Measurements from ENCODE around the gene FAM24A.

The FAM24A gene

DNA sequence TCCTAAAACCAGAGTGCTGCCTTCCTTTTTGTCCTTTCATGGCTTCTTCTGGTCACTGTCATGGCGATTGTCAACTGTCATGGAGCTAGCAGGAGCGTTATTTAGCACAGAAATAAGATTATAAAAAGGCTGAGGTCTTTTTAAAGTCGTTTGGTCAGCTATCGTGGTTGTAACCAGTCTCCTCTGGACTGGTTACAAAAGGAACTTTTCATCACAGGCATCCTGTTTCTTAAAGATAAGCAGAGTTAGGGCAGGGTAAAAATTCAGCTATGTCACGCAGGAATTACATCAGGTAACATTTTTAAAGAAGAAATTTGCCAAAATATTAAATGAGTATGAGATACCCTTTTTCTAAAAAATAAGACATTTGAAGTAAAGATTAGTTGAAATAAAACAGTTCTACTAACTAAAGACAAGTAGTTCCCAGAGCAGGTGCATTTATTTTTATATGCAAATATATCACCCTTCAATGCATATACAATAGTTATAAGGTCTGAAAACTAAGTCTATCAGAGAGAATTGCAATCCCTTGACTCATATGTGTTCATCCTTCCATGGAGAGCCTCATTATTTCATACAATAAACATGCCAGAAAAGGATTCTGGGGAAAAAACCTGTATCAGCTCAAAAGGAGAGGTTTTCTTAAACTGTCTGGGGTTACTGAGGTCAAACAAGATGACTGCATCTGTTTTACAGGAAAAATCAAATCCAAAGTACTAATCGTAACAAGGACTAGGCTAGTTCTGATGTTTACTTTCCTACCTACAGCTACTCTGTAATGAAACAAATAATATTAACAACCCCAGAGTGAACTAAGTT, 20.9 kb downstream of the FAM24A start:
- no peak for DNase-seq

DNA sequence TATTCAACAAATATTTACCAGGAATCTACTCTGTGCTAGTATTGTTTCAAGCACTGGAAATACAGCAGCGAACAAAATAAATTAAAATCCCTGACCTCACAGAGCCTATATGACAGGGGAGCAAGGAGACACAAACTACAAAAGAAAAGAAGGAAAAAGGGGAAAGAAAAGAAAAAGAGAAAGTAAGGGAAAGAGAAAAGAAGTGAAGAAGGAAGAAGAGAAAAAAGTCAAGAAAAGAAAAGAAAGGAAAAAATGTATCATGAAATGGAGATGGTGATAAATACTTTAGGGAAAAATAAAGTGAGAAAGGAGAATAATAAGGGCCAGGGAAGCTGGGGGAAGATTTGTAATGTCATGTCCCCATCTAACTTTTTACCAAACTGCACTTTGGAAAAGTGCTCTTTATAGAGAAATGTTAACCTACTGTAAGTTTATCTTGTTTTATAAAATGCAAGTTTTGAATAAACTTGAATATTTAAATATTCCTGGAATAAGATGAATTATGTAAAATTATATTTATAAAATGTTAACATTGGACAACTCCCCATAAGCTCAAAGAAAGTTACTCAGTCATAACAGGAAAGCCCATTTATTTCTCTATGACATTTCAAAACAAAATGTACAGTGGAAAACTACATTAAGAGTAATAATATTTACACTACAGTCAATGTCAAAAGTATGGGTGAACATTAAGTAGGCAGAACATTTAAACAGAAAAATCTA, 28.9 kb downstream of the FAM24A start:
- no peak for DNase-seq

DNA sequence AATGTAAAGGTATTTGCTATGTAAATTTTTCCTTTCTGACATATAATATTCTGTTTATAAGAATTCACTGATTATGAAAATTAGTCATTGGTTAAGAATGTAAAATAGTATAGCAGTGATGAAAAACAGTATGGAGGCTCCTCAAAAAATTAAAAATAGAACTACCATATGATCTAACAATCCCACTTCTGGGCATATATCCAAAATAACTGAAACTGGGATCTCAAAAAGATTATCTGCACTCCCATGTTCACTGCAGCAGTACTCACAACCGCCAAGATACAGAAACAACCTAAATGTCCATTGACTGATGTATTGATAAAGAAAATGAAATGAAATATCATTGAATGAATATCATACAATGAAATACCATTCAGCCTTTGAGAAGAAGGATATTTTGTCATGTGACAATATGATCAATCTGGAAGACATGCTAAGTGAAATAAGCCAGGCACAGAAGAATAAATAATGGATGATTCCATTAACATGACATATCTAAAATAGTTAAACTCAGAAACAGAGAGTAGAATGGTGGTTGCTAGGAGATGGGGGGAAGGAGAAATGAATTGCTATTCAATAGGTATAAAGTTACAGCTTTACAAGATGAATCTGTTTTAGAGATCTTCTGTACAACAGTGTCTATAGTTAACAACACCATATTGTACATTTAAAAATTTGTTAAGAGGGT, 29.6 kb downstream of the FAM24A start:
- no peak for DNase-seq

DNA sequence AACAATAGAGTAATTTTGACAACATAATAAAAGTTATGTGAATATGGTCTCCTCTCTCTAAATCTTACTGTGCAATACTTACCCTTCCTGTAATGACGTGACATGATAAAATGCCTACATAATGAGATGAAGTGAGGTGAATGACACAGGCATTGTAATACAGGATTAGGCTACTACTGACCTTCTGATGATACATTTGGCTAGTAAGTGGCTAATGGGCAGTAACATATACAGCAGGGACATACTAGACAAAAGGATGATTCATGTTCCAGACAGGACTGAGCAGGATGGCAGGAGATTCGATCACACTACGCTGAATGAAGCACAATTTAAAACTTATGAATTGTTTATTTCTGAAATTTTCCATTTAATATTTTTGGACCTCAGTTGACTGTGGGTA, 38.9 kb downstream of the FAM24A start:
- DNase-seq = no peak

DNA sequence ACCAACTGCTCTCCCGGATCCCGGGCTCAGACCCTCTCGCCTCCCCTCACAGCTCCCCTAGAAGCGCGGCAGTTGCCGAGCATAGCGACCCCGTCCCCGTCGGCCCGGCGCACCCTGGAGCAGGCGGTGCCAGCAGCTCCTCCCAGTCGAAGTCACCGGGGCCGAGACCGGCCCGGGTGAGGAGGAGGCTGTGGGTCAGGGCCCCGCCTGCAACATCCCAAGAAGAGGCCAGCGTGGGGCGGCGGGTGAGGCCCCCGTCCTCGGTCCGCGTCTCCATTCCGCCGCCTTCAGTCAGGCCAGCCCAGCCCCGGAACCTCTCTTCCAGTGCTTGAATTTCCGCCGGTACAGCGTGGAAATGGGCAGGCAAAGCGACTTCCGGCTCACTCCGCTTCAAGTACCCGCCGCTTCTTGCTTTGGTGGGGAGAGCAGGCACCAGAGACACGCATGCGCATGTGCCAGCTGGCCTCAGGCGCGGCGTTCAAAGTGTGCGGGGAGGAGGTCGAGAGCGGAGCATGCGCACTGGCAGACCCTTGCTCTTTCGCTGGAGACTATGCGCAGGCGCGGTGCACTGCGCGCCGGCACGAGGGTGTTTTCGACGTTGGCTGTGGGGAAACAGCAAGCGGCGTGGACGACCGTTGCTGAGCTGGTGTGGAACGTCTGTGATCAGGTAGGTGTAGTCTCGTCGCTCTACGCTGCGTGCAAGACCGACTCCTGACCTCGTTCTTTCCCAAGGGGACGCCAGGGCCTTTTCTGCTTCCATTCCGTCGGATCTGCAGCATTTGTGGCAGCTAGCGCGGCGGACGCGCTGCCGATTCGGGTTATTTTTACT, 43.7 kb downstream of the FAM24A start, which contains the start of gene C10orf88:
TSS of gene C10orf88 (minus strand) at position 326 of the 829 bp plus-strand sequence. CDS start at position 277, 49 bp downstream.
- DNase-seq = peak; percentile 90 to 94 (median 94)

DNA sequence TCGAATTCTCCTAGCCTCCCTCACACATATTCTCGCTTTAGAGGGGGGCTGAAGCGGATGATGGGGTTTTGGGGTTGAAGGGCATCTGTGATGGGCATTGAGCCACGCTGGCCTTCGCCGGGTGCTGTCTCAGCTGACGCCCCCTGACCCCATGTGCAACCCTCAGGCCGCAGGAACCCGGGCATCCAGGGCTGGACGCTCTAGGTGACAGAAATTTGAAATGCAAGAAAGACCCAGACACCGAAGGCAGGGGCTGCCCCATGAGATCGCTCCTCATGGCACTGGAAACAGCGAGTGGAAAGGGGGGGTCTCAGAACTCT, 44.3 kb downstream of the FAM24A start:
- no peak for DNase-seq

DNA sequence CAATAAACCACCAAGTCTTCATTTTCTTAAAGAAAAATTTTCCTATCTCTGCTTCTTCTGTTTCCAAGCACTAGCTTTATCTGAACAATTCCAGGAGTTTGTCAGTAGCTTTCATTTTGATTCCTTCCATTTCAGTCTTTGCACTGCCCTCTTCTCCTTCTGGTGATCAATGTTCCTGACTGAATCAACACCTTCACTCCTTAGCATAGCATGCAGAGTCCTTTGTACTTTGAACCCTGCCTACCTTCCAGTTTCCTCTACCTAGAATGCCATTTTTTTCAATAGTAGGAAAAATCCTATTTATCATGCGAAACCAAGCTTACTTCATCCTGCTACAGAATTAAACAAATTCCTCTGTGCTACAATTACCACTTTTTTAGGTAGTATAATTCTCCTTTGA, 45.5 kb downstream of the FAM24A start:
- no peak for DNase-seq

DNA sequence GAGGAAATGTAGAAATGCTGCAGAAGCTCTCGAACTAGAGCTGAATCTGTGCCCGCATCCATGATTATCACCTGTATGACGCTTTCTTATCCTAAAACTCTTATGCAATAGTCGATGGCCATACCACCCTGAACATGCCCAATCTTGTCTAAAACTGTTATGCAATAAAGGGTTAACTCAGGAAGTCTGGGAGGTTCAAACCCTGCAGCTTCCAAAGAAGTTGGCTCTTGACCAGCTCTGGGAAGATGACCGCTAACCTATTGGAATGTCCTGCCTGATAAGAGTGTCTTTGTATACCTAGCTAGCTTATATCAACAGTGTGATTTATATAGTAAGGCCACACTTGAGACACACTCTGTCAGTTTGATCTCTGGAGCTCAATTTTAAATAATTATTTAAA, 47.1 kb downstream of the FAM24A start:
- no peak for DNase-seq

DNA sequence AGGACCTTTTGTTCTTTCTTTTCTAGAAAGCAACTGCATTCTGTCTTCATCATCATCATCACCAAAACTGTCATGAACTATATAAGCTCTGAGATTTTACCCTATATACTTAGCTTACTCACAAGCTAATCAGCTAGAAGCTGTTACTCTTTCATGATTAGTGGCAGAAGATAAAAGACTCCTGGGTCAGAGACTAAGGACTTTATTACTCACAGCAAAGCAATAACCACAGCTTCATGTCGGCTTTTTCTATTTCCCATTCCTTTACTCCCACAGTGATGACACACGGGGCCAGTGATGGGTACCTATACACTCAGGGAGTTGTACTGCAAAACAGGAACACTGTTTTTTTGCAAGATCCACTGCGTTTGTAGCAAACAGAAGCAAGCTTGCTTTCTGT, 52.0 kb downstream of the FAM24A start:
- DNase-seq = no peak
